Activated CD8-positive, alpha-beta T cell treated with anti-CD3 and anti-CD28 coated beads for 36 hours (primary cell): ENCODE data around the gene PITPNB. TPM values are rescaled to one million over a fixed set of nuclear protein-coding genes. Genes with fewer than 3 reads are reported as not detected.

Source experiments
- ATAC-seq: fragments of 200-7000 bp; cut with Tn5 transposase; one replicate; pipeline ENCODE4 v1.10.0; 2021; ENCODE audit warnings: mild to moderate bottlenecking, moderate library complexity
- CTCF ChIA-PET: fragments of 350-600 bp; sonication (Branson Sonifier 250); formaldehyde crosslinking; loops from one replicate; lab custom pipeline; 2021; ENCODE audit warnings: antibody characterized with exemption; lab: Charles Lee
- POLR2A ChIA-PET: fragments of 350-600 bp; sonication (Branson Sonifier 250); formaldehyde crosslinking; loops from one replicate; lab custom pipeline; 2021; ENCODE audit warnings: antibody characterized with exemption; lab: Charles Lee
- DNase-seq: peaks from one replicate; pipeline ENCODE4 v3.0.0-alpha.2; 2020
- H3K27ac Mint-ChIP-seq: one replicate; pipeline ENCODE4 v1.8.0; 2021; ENCODE audit warnings: mild to moderate bottlenecking, mixed read lengths
- H3K27me3 Mint-ChIP-seq: one replicate; pipeline ENCODE4 v1.8.0; 2021; ENCODE audit warnings: mixed read lengths
- H3K36me3 Mint-ChIP-seq: one replicate; pipeline ENCODE4 v1.8.0; 2021; ENCODE audit warnings: low read depth, mixed read lengths
- H3K4me1 Mint-ChIP-seq: one replicate; pipeline ENCODE4 v1.8.0; 2021; ENCODE audit warnings: low read depth, mixed read lengths
- H3K4me3 Mint-ChIP-seq: one replicate; pipeline ENCODE4 v1.8.0; 2021; ENCODE audit warnings: mild to moderate bottlenecking, moderate library complexity, mixed read lengths
- H3K9me3 Mint-ChIP-seq: one replicate; pipeline ENCODE4 v1.8.0; 2021; ENCODE audit warnings: mixed read lengths
- intact Hi-C: fragments of 100-400 bp; cut with micrococcal nuclease; formaldehyde crosslinking; loops from one replicate; pipeline ENCODE4 v1.10.0; 2022
- total RNA-seq, 2 experiments: library from RNA; stranded (reverse); gene quantifications; one replicate each; pipeline ENCODE4 v1.2.3, GENCODE V29; 2021
- TF ChIP-seq, protein P1 (sequence below): fragments of 200-600 bp; IDR thresholded peaks from one replicate; pipeline ENCODE4 v1.8.0; 2022; ENCODE audit warnings: antibody characterized with exemption, mild to moderate bottlenecking

The PITPNB gene
- total RNA-seq, 2 experiments from 2014 or later = 87.7 to 89.1 TPM

DNA sequence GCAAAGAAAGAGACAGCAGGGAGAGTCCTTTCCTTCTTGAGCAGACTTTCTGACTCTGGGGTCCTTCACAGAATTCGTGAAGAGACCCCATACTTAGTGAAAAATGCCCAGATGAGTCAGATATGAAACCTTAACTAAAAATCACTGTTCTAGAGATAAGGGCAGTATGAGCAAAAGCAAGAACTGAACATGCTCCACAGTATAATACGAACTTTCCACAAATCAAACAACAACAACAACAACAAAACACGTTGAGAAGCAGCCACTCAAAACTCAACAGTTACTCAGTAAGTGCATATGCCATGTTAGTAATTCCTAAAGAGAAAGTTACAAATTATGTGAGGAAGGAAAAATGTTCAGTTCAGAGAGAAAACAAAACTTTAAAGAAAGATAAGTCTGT, 44.3 kb downstream of the PITPNB start:
- CTCF ChIA-PET = interaction anchor here (4.3 kb wide), 1 partner anchor 12 kb away, joined by 25 read pairs; no protein-coding TSS in a partner anchor

DNA sequence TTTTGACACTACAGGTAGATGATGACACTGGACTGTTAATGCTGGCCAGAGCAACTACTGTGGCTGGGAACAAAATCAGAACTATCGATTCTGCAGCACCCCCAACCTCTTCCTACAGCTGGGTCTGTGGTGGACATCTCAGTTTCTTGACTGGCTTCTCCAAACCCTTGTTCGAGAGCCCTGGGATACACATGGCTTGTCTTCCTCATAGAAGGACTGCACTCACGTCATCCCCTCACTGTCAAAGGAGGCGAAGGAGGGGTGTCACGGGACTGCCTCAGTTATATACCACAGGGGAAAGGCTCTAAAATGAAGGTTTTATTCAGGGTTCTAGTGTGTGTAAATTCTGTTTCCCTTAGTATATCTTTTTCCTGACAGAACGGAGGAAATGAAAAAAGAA, 44.9 kb downstream of the PITPNB start:
- no peak for ATAC-seq
- Mint-ChIP-seq H3K27ac (no peak overlapping the region), H3K9me3 (no peaks in the 10 kb centered on the region), H3K27me3 (no peaks in the 10 kb centered on the region), H3K4me1 (peaks cover 64% of the 10 kb centered on the region), H3K4me3 (no peak overlapping the region), H3K36me3 (peaks cover 42% of the 10 kb centered on the region)
- no peak for DNase-seq
- CTCF ChIA-PET = interaction anchor here (4.3 kb wide), 1 partner anchor 13 kb away, joined by 25 read pairs; no protein-coding TSS in a partner anchor
- intact Hi-C loops = no loop called here
- TF ChIP-seq, protein P1, sequence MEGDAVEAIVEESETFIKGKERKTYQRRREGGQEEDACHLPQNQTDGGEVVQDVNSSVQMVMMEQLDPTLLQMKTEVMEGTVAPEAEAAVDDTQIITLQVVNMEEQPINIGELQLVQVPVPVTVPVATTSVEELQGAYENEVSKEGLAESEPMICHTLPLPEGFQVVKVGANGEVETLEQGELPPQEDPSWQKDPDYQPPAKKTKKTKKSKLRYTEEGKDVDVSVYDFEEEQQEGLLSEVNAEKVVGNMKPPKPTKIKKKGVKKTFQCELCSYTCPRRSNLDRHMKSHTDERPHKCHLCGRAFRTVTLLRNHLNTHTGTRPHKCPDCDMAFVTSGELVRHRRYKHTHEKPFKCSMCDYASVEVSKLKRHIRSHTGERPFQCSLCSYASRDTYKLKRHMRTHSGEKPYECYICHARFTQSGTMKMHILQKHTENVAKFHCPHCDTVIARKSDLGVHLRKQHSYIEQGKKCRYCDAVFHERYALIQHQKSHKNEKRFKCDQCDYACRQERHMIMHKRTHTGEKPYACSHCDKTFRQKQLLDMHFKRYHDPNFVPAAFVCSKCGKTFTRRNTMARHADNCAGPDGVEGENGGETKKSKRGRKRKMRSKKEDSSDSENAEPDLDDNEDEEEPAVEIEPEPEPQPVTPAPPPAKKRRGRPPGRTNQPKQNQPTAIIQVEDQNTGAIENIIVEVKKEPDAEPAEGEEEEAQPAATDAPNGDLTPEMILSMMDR = no peak
- POLR2A ChIA-PET = interaction anchor here (1.0 kb wide), 1 partner anchor 15 kb away, joined by 3 read pairs; no protein-coding TSS in a partner anchor

More for the DNA sequence above, 44.3 kb downstream of the PITPNB start:
- Mint-ChIP-seq H3K9me3 (no peaks in the 10 kb centered on the region), H3K36me3 (peaks cover 42% of the 10 kb centered on the region), H3K4me1 (peaks cover 60% of the 10 kb centered on the region), H3K4me3 (no peak overlapping the region), H3K27ac (no peak overlapping the region), H3K27me3 (no peaks in the 10 kb centered on the region)
- ATAC-seq (no peak), DNase-seq (no peak)
- TF ChIP-seq, protein P1 = no peak
- intact Hi-C loops = no loop called here
- POLR2A ChIA-PET = interaction anchor here (1.0 kb wide), 1 partner anchor 14 kb away, joined by 3 read pairs; no protein-coding TSS in a partner anchor

DNA sequence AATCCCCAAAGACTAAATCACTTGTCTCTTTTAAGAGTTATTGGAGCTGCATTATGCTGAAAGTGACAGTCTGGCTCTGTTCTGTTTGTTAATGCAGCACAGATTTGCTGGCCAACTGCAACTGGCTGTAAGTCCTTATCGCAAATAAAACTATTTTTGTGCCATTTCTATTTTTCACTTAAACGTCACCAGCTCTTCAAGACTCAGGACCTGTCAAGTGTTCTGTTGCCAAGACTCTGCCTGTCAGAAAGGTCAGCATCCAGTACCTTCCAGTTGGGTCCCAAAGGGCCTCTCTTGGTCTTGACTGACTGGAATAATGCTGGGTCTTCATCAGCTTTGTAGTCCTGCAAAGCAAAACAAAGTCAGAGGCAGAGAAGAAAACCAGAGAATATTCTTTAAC, 45.6 kb downstream of the PITPNB start:
- CTCF ChIA-PET = interaction anchor here (4.3 kb wide), 1 partner anchor 13 kb away, joined by 25 read pairs; no protein-coding TSS in a partner anchor
- no peak for ATAC-seq
- H3K27me3 Mint-ChIP-seq = no peaks in the 10 kb centered on the region
- H3K4me3 Mint-ChIP-seq = no peak overlapping the region
- H3K36me3 Mint-ChIP-seq = peaks cover 46% of the 10 kb centered on the region
- H3K4me1 Mint-ChIP-seq = peaks cover 64% of the 10 kb centered on the region
- intact Hi-C loops = no loop called here
- no peak for DNase-seq
- POLR2A ChIA-PET = interaction anchor here (1.0 kb wide), 1 partner anchor 16 kb away, joined by 3 read pairs; no protein-coding TSS in a partner anchor
- H3K27ac Mint-ChIP-seq = no peak overlapping the region
- TF ChIP-seq, protein P1 = no peak
- H3K9me3 Mint-ChIP-seq = no peaks in the 10 kb centered on the region

DNA sequence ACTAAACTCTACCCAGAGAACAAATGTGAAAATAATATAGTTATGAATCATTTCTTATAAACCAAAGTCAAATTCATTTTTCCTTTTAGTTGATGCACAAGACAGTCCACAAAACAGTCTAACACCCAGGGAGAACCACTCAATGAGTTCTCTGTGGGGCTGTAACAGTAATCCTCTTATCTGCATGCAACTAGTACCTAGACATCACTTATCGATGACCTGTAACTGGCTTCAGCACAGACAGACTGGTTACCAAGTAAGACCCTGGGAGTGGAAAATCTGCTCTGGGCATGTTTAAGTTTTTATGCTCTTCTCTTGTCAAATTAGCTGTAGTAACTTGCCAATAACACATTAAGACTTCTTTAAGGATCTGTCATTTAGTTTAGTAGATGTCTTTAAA, 46.6 kb downstream of the PITPNB start:
- H3K4me3 Mint-ChIP-seq = no peak overlapping the region
- ATAC-seq = no peak
- DNase-seq = no peak
- ChIA-PET POLR2A (interaction anchor here (1.6 kb wide), 1 partner anchor 41 kb away, joined by 3 read pairs; no protein-coding TSS in a partner anchor), CTCF (interaction anchor here (0.6 to 3.1 kb wide), 3 partner anchors 8 to 919 kb away, joined by 3 to 28 read pairs (median 3); no protein-coding TSS in a partner anchor)
- H3K4me1 Mint-ChIP-seq = peaks cover 63% of the 10 kb centered on the region
- peaks cover 51% of the 10 kb centered on the region for H3K36me3 Mint-ChIP-seq
- H3K27me3 Mint-ChIP-seq = no peaks in the 10 kb centered on the region
- H3K27ac Mint-ChIP-seq = no peak overlapping the region
- intact Hi-C loops = no loop called here
- H3K9me3 Mint-ChIP-seq = no peaks in the 10 kb centered on the region
- TF ChIP-seq, protein P1 = no peak

DNA sequence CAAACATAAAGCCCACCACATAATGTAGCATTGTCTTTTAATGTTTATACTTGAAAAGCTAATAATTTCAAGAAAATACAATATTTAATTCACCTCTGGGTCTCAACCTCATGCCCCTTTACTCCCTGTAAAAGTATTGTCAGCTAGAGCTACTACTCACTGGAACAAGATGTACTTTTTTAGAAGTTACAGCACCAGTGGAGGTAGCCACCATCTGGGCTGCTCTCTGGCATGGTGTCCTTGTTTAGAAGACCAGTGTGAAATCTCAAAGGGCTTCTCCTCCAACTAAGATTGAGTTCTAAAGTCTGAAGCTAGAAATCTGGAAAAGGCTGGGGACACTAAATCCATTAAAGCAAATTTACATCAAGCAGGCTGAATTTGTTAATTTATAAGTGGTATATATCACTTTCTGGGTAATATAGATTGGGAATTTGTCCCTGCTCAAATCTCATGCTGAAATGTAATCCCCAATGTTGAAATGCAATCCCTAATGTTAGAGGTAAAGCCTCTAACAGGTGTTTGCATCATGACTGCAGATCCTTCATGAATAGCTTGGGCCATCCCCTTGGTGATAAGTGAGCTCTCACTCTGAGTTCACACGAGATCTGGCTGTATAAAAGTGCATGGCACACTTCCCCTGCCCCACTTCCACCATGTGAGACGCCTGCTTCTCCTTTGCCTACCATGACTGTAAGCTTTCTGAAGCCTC, 47.6 kb downstream of the PITPNB start:
- CTCF ChIA-PET = interaction anchor here (0.6 to 3.1 kb wide), 5 partner anchors 9 to 920 kb away, joined by 3 to 28 read pairs (median 3); no protein-coding TSS in a partner anchor
- H3K4me3 Mint-ChIP-seq = no peak overlapping the region
- H3K27me3 Mint-ChIP-seq = no peaks in the 10 kb centered on the region
- intact Hi-C loops = no loop called here
- DNase-seq (no peak), ATAC-seq (no peak)
- POLR2A ChIA-PET = interaction anchor here (1.6 kb wide), 1 partner anchor 42 kb away, joined by 3 read pairs; no protein-coding TSS in a partner anchor
- H3K9me3 Mint-ChIP-seq = no peaks in the 10 kb centered on the region
- peaks cover 65% of the 10 kb centered on the region for H3K4me1 Mint-ChIP-seq
- peaks cover 61% of the 10 kb centered on the region for H3K36me3 Mint-ChIP-seq
- no peak overlapping the region for H3K27ac Mint-ChIP-seq
- TF ChIP-seq, protein P1 = no peak
